Measurements from ENCODE around the gene TSBP1. TPM values are rescaled to one million over a fixed set of nuclear protein-coding genes. Genes with fewer than 3 reads are reported as not detected.
"Not testable (repeated sequence)": the region's sequence is repeated elsewhere in the genome, so short reads cannot be mapped to it uniquely, and the experiment has no call there.

The TSBP1 gene
- total RNA-seq, 1 donor from 2014 or later = not detected

GRCh38 chr6:32367644-32368043, 4.1 kb downstream of the TSBP1 start:
- no peak overlapping the region for H3K27ac Mint-ChIP-seq

GRCh38 chr6:32359225-32359624, 12.5 kb downstream of the TSBP1 start:
- H3K4me1 Mint-ChIP-seq (ENCODE audit: low read depth); H3K27ac Mint-ChIP-seq; intact Hi-C loops (cut with micrococcal nuclease); H3K4me3 Mint-ChIP-seq; H3K9me3 Mint-ChIP-seq; H3K36me3 Mint-ChIP-seq (ENCODE audit: low read depth); DNase-seq (ENCODE audit: low spot score): not testable (repeated sequence)
- peaks cover 22% of the 10 kb centered on the region for H3K27me3 Mint-ChIP-seq (ENCODE audit: insufficient read depth)

More at GRCh38 chr6:32367644-32368043, 4.1 kb downstream of the TSBP1 start:
- Mint-ChIP-seq H3K4me3 (no peak overlapping the region), H3K9me3 (no peaks in the 10 kb centered on the region), H3K4me1 (ENCODE audit: low read depth) (peaks cover 6% of the 10 kb centered on the region), H3K27me3 (ENCODE audit: insufficient read depth) (peaks cover 35% of the 10 kb centered on the region), H3K36me3 (ENCODE audit: low read depth) (no peaks in the 10 kb centered on the region)
- no peak for DNase-seq (ENCODE audit: low spot score)
- intact Hi-C loops (cut with micrococcal nuclease) = no loop called here

GRCh38 chr6:32358548-32358947, 13.2 kb downstream of the TSBP1 start:
- H3K27ac Mint-ChIP-seq; DNase-seq (ENCODE audit: low spot score); intact Hi-C loops (cut with micrococcal nuclease); H3K9me3 Mint-ChIP-seq; H3K4me3 Mint-ChIP-seq; H3K4me1 Mint-ChIP-seq (ENCODE audit: low read depth); H3K36me3 Mint-ChIP-seq (ENCODE audit: low read depth): not testable (repeated sequence)
- H3K27me3 Mint-ChIP-seq (ENCODE audit: insufficient read depth) = peaks cover 16% of the 10 kb centered on the region

- Mint-ChIP-seq H3K27me3 (ENCODE audit: insufficient read depth) (peaks cover 18% of the 10 kb centered on the region), H3K4me1 (ENCODE audit: low read depth) (no peaks in the 10 kb centered on the region), H3K27ac (no peak overlapping the region), H3K9me3 (no peaks in the 10 kb centered on the region), H3K4me3 (no peak overlapping the region), H3K36me3 (ENCODE audit: low read depth) (no peaks in the 10 kb centered on the region)
- intact Hi-C loops (cut with micrococcal nuclease) = no loop called here
- no peak for DNase-seq (ENCODE audit: low spot score)
Measured at GRCh38 chr6:32355018-32355417, 16.7 kb downstream of the TSBP1 start.

GRCh38 chr6:32353348-32353747, 18.4 kb downstream of the TSBP1 start:
- Mint-ChIP-seq H3K4me3 (no peak overlapping the region), H3K27ac (no peak overlapping the region), H3K4me1 (ENCODE audit: low read depth) (no peaks in the 10 kb centered on the region), H3K36me3 (ENCODE audit: low read depth) (no peaks in the 10 kb centered on the region), H3K9me3 (no peaks in the 10 kb centered on the region), H3K27me3 (ENCODE audit: insufficient read depth) (peaks cover 25% of the 10 kb centered on the region)
- intact Hi-C loops (cut with micrococcal nuclease) = no loop called here
- DNase-seq (ENCODE audit: low spot score) = no peak

- Mint-ChIP-seq H3K36me3 (ENCODE audit: low read depth) (no peaks in the 10 kb centered on the region), H3K27ac (no peak overlapping the region), H3K4me1 (ENCODE audit: low read depth) (no peaks in the 10 kb centered on the region), H3K27me3 (ENCODE audit: insufficient read depth) (peaks cover 27% of the 10 kb centered on the region), H3K4me3 (no peak overlapping the region), H3K9me3 (no peaks in the 10 kb centered on the region)
- DNase-seq (ENCODE audit: low spot score) = no peak
- intact Hi-C loops (cut with micrococcal nuclease) = no loop called here
Measured at GRCh38 chr6:32340242-32340641, 31.5 kb downstream of the TSBP1 start.

GRCh38 chr6:32337186-32337805, 34.4 kb downstream of the TSBP1 start:
- peaks cover 33% of the 10 kb centered on the region for H3K27me3 Mint-ChIP-seq (ENCODE audit: insufficient read depth)
- no peaks in the 10 kb centered on the region for H3K36me3 Mint-ChIP-seq (ENCODE audit: low read depth)
- H3K27ac Mint-ChIP-seq = no peak overlapping the region
- H3K4me1 Mint-ChIP-seq (ENCODE audit: low read depth) = no peaks in the 10 kb centered on the region
- H3K4me3 Mint-ChIP-seq = no peak overlapping the region
- no peaks in the 10 kb centered on the region for H3K9me3 Mint-ChIP-seq
- intact Hi-C loops (cut with micrococcal nuclease) = no loop called here
- DNase-seq (ENCODE audit: low spot score) = no peak

GRCh38 chr6:32332433-32332832, 39.3 kb downstream of the TSBP1 start:
- Mint-ChIP-seq H3K4me1 (ENCODE audit: low read depth) (no peaks in the 10 kb centered on the region), H3K27me3 (ENCODE audit: insufficient read depth) (peaks cover 15% of the 10 kb centered on the region), H3K36me3 (ENCODE audit: low read depth) (no peaks in the 10 kb centered on the region), H3K4me3 (no peak overlapping the region), H3K27ac (no peak overlapping the region), H3K9me3 (no peaks in the 10 kb centered on the region)
- intact Hi-C loops (cut with micrococcal nuclease) = no loop called here
- no peak for DNase-seq (ENCODE audit: low spot score)

GRCh38 chr6:32329141-32329540, 42.6 kb downstream of the TSBP1 start:
- Mint-ChIP-seq H3K27ac (no peak overlapping the region), H3K27me3 (ENCODE audit: insufficient read depth) (peaks cover 16% of the 10 kb centered on the region), H3K9me3 (no peaks in the 10 kb centered on the region), H3K4me1 (ENCODE audit: low read depth) (no peaks in the 10 kb centered on the region), H3K36me3 (ENCODE audit: low read depth) (no peaks in the 10 kb centered on the region), H3K4me3 (no peak overlapping the region)
- DNase-seq (ENCODE audit: low spot score) = no peak
- intact Hi-C loops (cut with micrococcal nuclease) = no loop called here

GRCh38 chr6:32327103-32327502, 44.6 kb downstream of the TSBP1 start:
- no peaks in the 10 kb centered on the region for H3K36me3 Mint-ChIP-seq (ENCODE audit: low read depth)
- H3K27me3 Mint-ChIP-seq (ENCODE audit: insufficient read depth) = peaks cover 23% of the 10 kb centered on the region
- no peak for DNase-seq (ENCODE audit: low spot score)
- H3K4me1 Mint-ChIP-seq (ENCODE audit: low read depth) = no peaks in the 10 kb centered on the region
- H3K27ac Mint-ChIP-seq = no peak overlapping the region
- H3K9me3 Mint-ChIP-seq = no peaks in the 10 kb centered on the region
- intact Hi-C loops (cut with micrococcal nuclease) = no loop called here
- H3K4me3 Mint-ChIP-seq = no peak overlapping the region

GRCh38 chr6:32318501-32318900, 53.2 kb downstream of the TSBP1 start:
- intact Hi-C loops (cut with micrococcal nuclease) = no loop called here
- H3K27ac Mint-ChIP-seq = no peak overlapping the region
- H3K4me1 Mint-ChIP-seq (ENCODE audit: low read depth) = no peaks in the 10 kb centered on the region
- H3K36me3 Mint-ChIP-seq (ENCODE audit: low read depth) = no peaks in the 10 kb centered on the region
- no peak overlapping the region for H3K4me3 Mint-ChIP-seq
- no peak for DNase-seq (ENCODE audit: low spot score)
- peaks cover 29% of the 10 kb centered on the region for H3K27me3 Mint-ChIP-seq (ENCODE audit: insufficient read depth)
- no peaks in the 10 kb centered on the region for H3K9me3 Mint-ChIP-seq

GRCh38 chr6:32317541-32317940, 54.2 kb downstream of the TSBP1 start:
- H3K4me3 Mint-ChIP-seq = no peak overlapping the region
- intact Hi-C loops (cut with micrococcal nuclease) = no loop called here
- H3K4me1 Mint-ChIP-seq (ENCODE audit: low read depth) = no peaks in the 10 kb centered on the region
- peaks cover 20% of the 10 kb centered on the region for H3K27me3 Mint-ChIP-seq (ENCODE audit: insufficient read depth)
- DNase-seq (ENCODE audit: low spot score) = no peak
- no peaks in the 10 kb centered on the region for H3K9me3 Mint-ChIP-seq
- no peaks in the 10 kb centered on the region for H3K36me3 Mint-ChIP-seq (ENCODE audit: low read depth)
- H3K27ac Mint-ChIP-seq = no peak overlapping the region

GRCh38 chr6:32313964-32314363, 57.7 kb downstream of the TSBP1 start:
- intact Hi-C loops (cut with micrococcal nuclease) = no loop called here
- no peak overlapping the region for H3K27ac Mint-ChIP-seq

More at GRCh38 chr6:32313964-32314363, 57.7 kb downstream of the TSBP1 start:
- peaks cover 24% of the 10 kb centered on the region for H3K27me3 Mint-ChIP-seq (ENCODE audit: insufficient read depth)
- H3K4me1 Mint-ChIP-seq (ENCODE audit: low read depth) = no peaks in the 10 kb centered on the region
- no peak for DNase-seq (ENCODE audit: low spot score)
- H3K36me3 Mint-ChIP-seq (ENCODE audit: low read depth) = no peaks in the 10 kb centered on the region
- no peaks in the 10 kb centered on the region for H3K9me3 Mint-ChIP-seq
- H3K4me3 Mint-ChIP-seq = no peak overlapping the region
